Small intestine (tissue), 7 donors: ENCODE data around the gene PRKCE. TPM values are rescaled to one million over a fixed set of nuclear protein-coding genes. Genes with fewer than 3 reads are reported as not detected.
A peak's percentile ranks its signal among the peaks of the same experiment; 100 is the strongest.

Source experiments
- DNase-seq, 2 donors: peaks; one replicate each; pipeline versions ENCODE4 v3.0.0 to v3.0.0-alpha.2; 2013
- FAIRE-seq: peaks from 2 replicates; lab custom pipeline; 2012; peaks lifted over from hg19 to GRCh38; lab: Jason Lieb, UNC
- H3K27ac ChIP-seq, 3 donors: one replicate each; pipeline ENCODE4 v1.5.1; 2013; ENCODE audit warnings: low read length in 2 of 3, mild to moderate bottlenecking in 2 of 3, control low read depth in 1 of 3, inconsistent platforms in 1 of 3, low read depth in 1 of 3, moderate library complexity in 1 of 3
- H3K27me3 ChIP-seq, 3 donors: one replicate each; pipeline ENCODE4 v1.6.1; 2013; ENCODE audit warnings: low read length in 3 of 3, inconsistent platforms in 1 of 3; ENCODE audit not compliant: control insufficient read depth in 3 of 3, insufficient read depth in 3 of 3
- H3K36me3 ChIP-seq, 3 donors: one replicate each; pipeline ENCODE4 v1.6.1; 2013; ENCODE audit warnings: low read length in 3 of 3, inconsistent platforms in 1 of 3, low read depth in 1 of 3, mild to moderate bottlenecking in 1 of 3, moderate library complexity in 1 of 3; ENCODE audit not compliant: control insufficient read depth in 3 of 3, insufficient read depth in 2 of 3
- H3K4me1 ChIP-seq, 3 donors: one replicate each; pipeline ENCODE4 v1.6.1; 2013; ENCODE audit warnings: low read length in 2 of 3, inconsistent platforms in 1 of 3, low read depth in 1 of 3, mild to moderate bottlenecking in 1 of 3, moderate library complexity in 1 of 3; ENCODE audit not compliant: control insufficient read depth in 3 of 3, insufficient read depth in 2 of 3
- H3K4me3 ChIP-seq, 3 donors: one replicate each; pipeline ENCODE4 v1.5.1; 2013; ENCODE audit warnings: low read length in 3 of 3, control low read depth in 1 of 3, inconsistent platforms in 1 of 3, low read depth in 1 of 3, mild to moderate bottlenecking in 1 of 3, moderate library complexity in 1 of 3
- H3K9me3 ChIP-seq, 2 donors: one replicate each; pipeline ENCODE4 v1.6.1; 2013; ENCODE audit warnings: low read depth in 1 of 2, low read length in 1 of 2; ENCODE audit not compliant: control insufficient read depth in 2 of 2, insufficient read depth in 1 of 2
- WGBS, 3 donors: extraction: QIAGEN DNeasy Blood & Tissue Kit; methylation state at CpG; one replicate each; pipeline ENCODE4 v1.1.7; 2013; 5-methylcytosine and 5-hydroxymethylcytosine counted together
- polyA plus RNA-seq, 4 donors: library from polyadenylated mRNA; stranded (reverse) in 3 of 4; unstranded in 1 of 4; fragments of 200-250 nt in 3 of 4; fragments of 120-200 nt in 1 of 4; gene quantifications; one replicate each; pipeline versions ENCODE4 v1.2.1 to v1.2.3, GENCODE V29; 2013
- donor health status: healthy with polysubstance abuse.
- donor health status: control.
- donor health status: control.
- donor health status: Bipolar disorder and iron deficiency.
- donor health status: healthy.

Gene PRKCE
- polyA plus RNA-seq, 4 donors, result 2.2 to 7.1 (median 5.4) TPM

DNA sequence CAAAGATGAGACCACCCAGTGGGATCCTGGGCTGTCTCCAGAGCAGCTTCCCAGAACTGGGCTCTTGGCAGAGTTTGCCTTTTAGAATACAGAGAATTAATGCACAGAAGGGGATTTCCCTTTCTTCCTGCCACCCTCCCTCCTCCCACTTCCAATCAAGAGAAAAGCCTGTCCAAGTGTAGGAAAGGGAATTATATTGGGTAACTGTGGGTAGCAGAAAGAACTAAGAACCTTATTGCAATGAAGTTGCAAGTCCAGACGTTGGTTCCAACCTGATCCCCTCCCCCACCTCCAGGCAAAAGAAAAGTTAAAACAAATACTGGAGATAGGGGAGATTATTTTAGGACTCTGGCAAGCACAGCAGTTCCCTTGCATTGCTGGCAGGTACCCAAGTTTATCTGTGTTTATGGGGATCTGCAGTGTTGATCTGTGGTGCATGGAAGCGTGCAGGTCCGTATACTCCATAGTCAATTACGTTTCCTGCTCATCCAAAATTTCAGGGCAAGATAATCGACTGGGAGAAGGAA is 114.3 kb downstream of the PRKCE start:
- DNase-seq (peak; percentile 44), FAIRE-seq (no peak)
- peaks cover 0 to 6% (median 5%) of the 10 kb centered on the region in 3 donors for H3K4me1 ChIP-seq
- no peaks in the 10 kb centered on the region for H3K36me3 ChIP-seq
- H3K27me3 ChIP-seq, result no peaks in the 10 kb centered on the region
- no peak overlapping the region for H3K27ac ChIP-seq
- H3K9me3 ChIP-seq, result no peaks in the 10 kb centered on the region
- no peak overlapping the region for H3K4me3 ChIP-seq
- WGBS, 3 donors, result 11 to 40% (median 33%) methylated on average over 5 of the region's 5 CpGs

DNA sequence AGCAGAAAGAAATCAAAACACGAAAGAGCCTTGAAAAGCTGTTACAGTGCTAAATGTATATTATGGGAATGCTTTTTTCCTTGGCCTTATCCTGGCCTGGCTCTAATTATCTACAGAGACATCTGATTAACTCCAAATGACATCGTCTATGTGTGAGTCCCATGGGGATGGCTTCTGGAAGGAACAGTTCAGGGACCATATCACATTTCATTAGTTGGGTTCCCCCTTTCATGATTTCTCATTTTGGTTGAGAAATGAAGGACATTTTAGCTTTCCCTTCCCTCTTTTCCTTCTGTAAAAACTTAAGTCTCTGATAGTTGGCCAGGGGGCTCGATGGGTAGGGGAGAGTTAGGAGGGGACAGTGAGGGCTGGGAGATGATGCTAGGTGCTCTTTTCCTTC is 116.7 kb downstream of the PRKCE start:
- H3K9me3 ChIP-seq, result no peaks in the 10 kb centered on the region
- H3K4me3 ChIP-seq, result no peak overlapping the region
- peaks cover 0 to 6% (median 5%) of the 10 kb centered on the region in 3 donors for H3K4me1 ChIP-seq
- FAIRE-seq (no peak), DNase-seq (no peak)
- WGBS, 3 donors, result 87 to 94% (median 93%) methylated on average over 3 of the region's 3 CpGs
- no peaks in the 10 kb centered on the region for H3K36me3 ChIP-seq
- H3K27me3 ChIP-seq, result no peaks in the 10 kb centered on the region
- no peak overlapping the region for H3K27ac ChIP-seq

DNA sequence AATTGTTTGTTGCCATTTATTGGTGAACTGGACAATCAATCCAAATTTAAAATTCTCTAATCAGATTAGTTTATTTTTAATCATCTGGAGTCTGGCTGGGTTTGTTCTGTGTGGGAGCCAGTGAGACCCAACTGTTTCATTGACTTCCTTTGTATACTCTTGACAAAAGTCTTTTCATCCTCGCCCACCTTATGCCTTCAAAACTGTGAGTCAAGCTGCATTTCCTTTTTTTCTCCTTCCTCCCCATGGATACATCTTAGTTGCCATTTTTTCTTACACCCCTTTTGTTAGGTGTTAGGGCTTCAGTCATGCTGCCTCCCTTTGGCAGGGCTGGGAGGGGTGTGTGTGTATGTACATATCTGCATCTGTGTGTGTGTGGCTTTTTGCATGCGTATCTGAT is 117.6 kb downstream of the PRKCE start:
- Histone ChIP-seq H3K4me1 (peaks cover 0 to 6% (median 5%) of the 10 kb centered on the region in 3 donors), H3K27ac (no peak overlapping the region), H3K36me3 (no peaks in the 10 kb centered on the region), H3K4me3 (no peak overlapping the region), H3K27me3 (no peaks in the 10 kb centered on the region), H3K9me3 (no peaks in the 10 kb centered on the region)
- 89 to 96% (median 91%) methylated on average over 2 of the region's 2 CpGs for WGBS, 3 donors
- FAIRE-seq (no peak), DNase-seq (no peak)

DNA sequence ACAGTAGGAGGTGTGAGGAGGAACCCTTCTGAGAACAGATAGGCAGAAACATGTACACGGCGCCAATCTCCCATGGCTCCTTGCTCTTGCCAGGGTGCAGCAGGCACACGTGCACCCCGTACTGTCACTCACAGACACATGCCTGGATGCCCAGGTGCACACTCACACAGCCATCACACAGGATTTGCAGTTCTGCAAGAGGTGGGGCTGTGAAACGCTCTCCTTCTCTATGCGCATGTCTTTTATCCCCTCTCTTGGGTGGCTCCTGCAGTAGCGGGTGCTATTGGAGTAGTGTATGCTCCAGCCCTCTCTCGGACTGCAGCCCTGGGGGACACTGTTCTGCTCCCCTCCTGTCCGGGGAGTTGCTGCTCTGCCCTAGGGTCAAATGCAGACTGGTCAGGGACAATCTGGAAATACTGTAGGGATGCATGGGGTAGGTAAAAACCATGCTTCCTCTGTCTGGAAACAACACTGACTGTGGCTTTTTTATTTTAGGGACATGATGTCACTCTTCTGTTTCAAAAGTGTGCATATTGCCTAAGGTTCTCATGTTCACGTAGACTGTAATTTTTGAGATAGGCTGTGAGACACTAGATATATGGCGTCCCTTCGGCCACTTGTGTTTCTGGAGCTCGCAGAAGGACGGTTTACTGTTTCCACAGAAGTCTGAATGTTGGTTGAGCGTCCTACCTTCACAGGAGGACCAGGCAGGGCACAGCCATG is 118.5 kb downstream of the PRKCE start:
- Histone ChIP-seq H3K4me1 (peaks cover 0 to 9% (median 4%) of the 10 kb centered on the region in 3 donors), H3K27ac (no peak overlapping the region), H3K27me3 (no peaks in the 10 kb centered on the region), H3K4me3 (no peak overlapping the region), H3K36me3 (no peaks in the 10 kb centered on the region), H3K9me3 (no peaks in the 10 kb centered on the region)
- FAIRE-seq, result no peak
- no peak for DNase-seq
- WGBS, 3 donors, result 85 to 88% (median 87%) methylated on average over 15 of the region's 15 CpGs

DNA sequence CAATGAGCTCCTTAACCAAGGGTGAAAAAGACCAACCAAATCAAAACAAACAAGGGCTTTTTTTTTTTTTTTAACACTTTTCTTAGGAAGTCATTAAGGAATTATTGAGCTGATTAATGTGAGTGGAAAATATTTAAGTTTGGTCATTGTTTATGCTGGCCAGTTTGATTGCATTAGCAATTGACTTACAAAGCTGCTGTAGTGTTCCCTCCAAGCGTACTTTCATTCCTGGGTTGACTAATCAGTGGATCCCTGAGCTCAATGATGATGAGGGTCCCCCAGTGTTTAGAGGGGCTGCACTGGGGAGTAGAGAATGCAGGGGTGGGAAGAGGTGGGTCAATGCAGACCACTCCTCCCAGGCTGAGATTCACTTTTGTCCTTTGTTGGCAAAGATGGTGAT is 119.3 kb downstream of the PRKCE start:
- H3K27me3 ChIP-seq, result no peaks in the 10 kb centered on the region
- no peaks in the 10 kb centered on the region for H3K9me3 ChIP-seq
- WGBS, 3 donors, result 60 to 84% (median 84%) methylated on average over 1 of the region's 1 CpG
- peak overlapping the region in 1 of 3 donors; percentile 3 for H3K4me3 ChIP-seq
- DNase-seq (no peak), FAIRE-seq (no peak)
- peaks cover 0 to 4% (median 3%) of the 10 kb centered on the region in 3 donors for H3K4me1 ChIP-seq
- peak overlapping the region in 2 of 3 donors; percentile 6 to 59 for H3K27ac ChIP-seq
- H3K36me3 ChIP-seq, result no peaks in the 10 kb centered on the region

DNA sequence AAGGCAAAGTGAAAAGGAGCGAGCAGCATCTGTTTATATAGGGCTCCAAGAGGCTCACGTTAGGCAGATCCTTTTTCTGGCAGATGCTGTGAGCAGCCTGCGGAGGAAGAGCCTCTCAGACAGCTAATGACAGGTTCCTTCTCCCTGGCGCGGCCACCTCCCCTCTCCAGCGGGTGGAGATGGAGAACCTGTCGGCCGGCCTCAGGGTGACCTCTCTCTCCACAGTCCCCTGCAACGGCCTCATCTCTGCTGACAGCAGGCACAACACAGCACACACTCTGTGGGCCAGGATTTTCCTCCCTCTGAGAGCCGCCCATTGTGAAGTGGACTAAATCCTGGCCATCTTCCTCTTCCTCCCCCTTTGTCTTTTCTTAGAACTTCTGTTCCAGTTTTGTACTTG is 119.8 kb downstream of the PRKCE start:
- Histone ChIP-seq H3K9me3 (no peaks in the 10 kb centered on the region), H3K4me3 (peak overlapping the region in 1 of 3 donors; percentile 3), H3K4me1 (peaks cover 0 to 4% (median 0%) of the 10 kb centered on the region in 3 donors), H3K36me3 (no peaks in the 10 kb centered on the region), H3K27ac (peak overlapping the region in 2 of 3 donors; percentile 6 to 59), H3K27me3 (no peaks in the 10 kb centered on the region)
- FAIRE-seq (no peak), DNase-seq (peak in 1 of 2 donors; percentile 27)
- WGBS, 3 donors, result 51 to 85% (median 84%) methylated on average over 10 of the region's 10 CpGs

DNA sequence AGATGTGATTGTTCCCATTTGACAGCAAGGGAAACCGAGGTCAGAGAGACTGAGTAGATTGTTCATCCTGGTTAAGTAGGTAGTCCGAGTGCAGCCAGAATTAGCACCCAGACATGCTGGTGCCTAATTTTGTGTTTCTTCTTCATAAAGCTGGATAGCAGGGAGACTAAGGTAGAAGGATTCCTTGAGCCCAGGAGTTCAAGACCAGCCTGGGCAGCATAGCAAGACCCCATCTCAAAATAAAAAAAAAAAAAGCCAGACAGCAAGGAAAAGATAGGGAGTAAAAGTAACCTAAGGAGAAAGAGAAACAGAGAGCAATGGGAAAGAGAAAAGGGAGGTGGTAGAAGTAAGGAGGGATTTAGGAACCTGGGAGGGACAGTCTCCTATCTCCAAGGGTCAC is 120.6 kb downstream of the PRKCE start:
- peaks cover 0 to 4% (median 0%) of the 10 kb centered on the region in 3 donors for H3K4me1 ChIP-seq
- H3K4me3 ChIP-seq, result no peak overlapping the region
- no peaks in the 10 kb centered on the region for H3K9me3 ChIP-seq
- DNase-seq (no peak), FAIRE-seq (no peak)
- no peaks in the 10 kb centered on the region for H3K36me3 ChIP-seq
- 32 to 42% (median 39%) methylated on average over 2 of the region's 2 CpGs for WGBS, 3 donors
- peak overlapping the region in 2 of 3 donors; percentile 6 to 59 for H3K27ac ChIP-seq
- no peaks in the 10 kb centered on the region for H3K27me3 ChIP-seq

DNA sequence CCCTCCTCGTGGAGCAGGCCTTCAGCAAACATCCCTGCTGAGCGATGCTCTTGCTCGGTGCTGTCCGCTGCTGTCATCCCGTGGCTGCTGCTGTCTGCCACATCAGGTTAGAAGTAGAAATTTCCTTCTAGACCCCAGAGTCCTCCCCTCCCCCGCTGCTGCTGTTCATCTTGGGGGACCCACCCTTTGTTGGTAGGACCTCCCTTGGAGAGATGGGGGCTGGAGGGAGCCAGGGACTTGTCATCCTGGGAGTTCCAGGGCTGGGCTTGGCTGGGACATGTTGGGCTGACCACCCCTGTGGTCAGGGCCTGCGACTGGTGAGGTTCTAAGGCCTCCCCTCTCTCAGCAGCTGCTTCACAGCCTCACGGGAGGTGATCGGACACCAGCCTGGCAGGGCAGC is 122.4 kb downstream of the PRKCE start:
- no peak for FAIRE-seq
- 82 to 94% (median 93%) methylated on average over 9 of the region's 9 CpGs for WGBS, 3 donors

More for the DNA sequence above, 122.4 kb downstream of the PRKCE start:
- Histone ChIP-seq H3K4me3 (no peak overlapping the region), H3K27ac (no peak overlapping the region), H3K27me3 (no peaks in the 10 kb centered on the region), H3K4me1 (peaks cover 0 to 4% (median 0%) of the 10 kb centered on the region in 3 donors), H3K36me3 (no peaks in the 10 kb centered on the region), H3K9me3 (no peaks in the 10 kb centered on the region)
- DNase-seq, result no peak
